ENCODE measurements around the gene FLNB. TPM values are rescaled to one million over a fixed set of nuclear protein-coding genes. Genes with fewer than 3 reads are reported as not detected.
A peak's percentile ranks its signal among the peaks of the same experiment; 100 is the strongest.

FLNB gene
- total and polyA plus RNA-seq, 8 donors = 85.2 to 152 (median 102) TPM

GRCh38 chr3:58155838-58156237 lies 147.6 kb downstream of the FLNB start:
- peaks cover 0 to 13% (median 9%) of the 10 kb centered on the region in 3 donors for H3K4me1 ChIP-seq
- ATAC-seq = no peak
- FAIRE-seq = no peak
- DNase-seq = no peak
- H3K4me3 ChIP-seq = no peak overlapping the region
- intact Hi-C loops (cut with DNase I) = no loop called here
- no peak overlapping the region for H3K27ac ChIP-seq
- H3K27me3 ChIP-seq = no peaks in the 10 kb centered on the region
- 91 to 92% methylated on average over 10 of the region's 10 CpGs for WGBS, 2 donors
- no peak for TF ChIP-seq CTCF (IDR thresholded peaks at IDR 0.05)
- H3K36me3 ChIP-seq = peaks cover 0 to 42% (median 6%) of the 10 kb centered on the region in 3 donors
- no peaks in the 10 kb centered on the region for H3K9me3 ChIP-seq

DNA sequence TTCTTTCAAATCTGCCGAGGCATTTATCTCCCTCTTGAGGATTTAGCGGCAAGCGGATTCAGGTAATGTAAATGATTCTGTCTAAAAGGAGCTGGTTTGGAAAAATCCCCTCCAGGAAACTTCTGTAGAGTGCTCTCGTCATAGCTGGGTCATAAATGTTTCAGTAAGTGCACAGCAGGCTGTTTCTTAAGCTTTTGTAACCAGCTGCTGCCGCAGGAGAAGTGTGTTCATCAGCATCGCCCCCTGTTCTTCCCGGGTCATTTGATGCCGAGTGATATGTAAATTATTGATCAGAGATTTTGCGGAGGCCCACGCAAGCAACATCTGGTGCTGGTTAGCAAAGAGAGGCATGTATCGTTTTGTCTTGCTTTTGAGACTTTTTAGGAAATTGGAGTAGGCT lies 149.5 kb downstream of the FLNB start:
- Histone ChIP-seq H3K9me3 (no peaks in the 10 kb centered on the region), H3K4me1 (peaks cover 12 to 15% (median 14%) of the 10 kb centered on the region in 3 donors), H3K27ac (no peak overlapping the region), H3K36me3 (peaks cover 0 to 33% (median 6%) of the 10 kb centered on the region in 3 donors), H3K27me3 (no peaks in the 10 kb centered on the region), H3K4me3 (no peak overlapping the region)
- ATAC-seq (no peak), DNase-seq (peak in 1 of 6 donors; percentile 9), FAIRE-seq (no peak)
- no peak for TF ChIP-seq CTCF (IDR thresholded peaks at IDR 0.05)
- intact Hi-C loops (cut with DNase I) = no loop called here
- 87 to 89% methylated on average over 11 of the region's 11 CpGs for WGBS, 2 donors

- peaks cover 0 to 24% (median 0%) of the 10 kb centered on the region in 3 donors for H3K36me3 ChIP-seq
- H3K9me3 ChIP-seq = no peaks in the 10 kb centered on the region
- no peak overlapping the region for H3K4me3 ChIP-seq
- H3K4me1 ChIP-seq = peaks cover 20 to 24% (median 21%) of the 10 kb centered on the region in 3 donors
- 86 to 90% methylated on average over 7 of the region's 7 CpGs for WGBS, 2 donors
- ATAC-seq (no peak), DNase-seq (no peak), FAIRE-seq (no peak)
- no peak overlapping the region for H3K27ac ChIP-seq
- intact Hi-C loops (cut with DNase I) = no loop called here
- no peak for TF ChIP-seq CTCF (IDR thresholded peaks at IDR 0.05)
- H3K27me3 ChIP-seq = no peaks in the 10 kb centered on the region
Observed at GRCh38 chr3:58158442-58159153, 150.4 kb downstream of the FLNB start.

DNA sequence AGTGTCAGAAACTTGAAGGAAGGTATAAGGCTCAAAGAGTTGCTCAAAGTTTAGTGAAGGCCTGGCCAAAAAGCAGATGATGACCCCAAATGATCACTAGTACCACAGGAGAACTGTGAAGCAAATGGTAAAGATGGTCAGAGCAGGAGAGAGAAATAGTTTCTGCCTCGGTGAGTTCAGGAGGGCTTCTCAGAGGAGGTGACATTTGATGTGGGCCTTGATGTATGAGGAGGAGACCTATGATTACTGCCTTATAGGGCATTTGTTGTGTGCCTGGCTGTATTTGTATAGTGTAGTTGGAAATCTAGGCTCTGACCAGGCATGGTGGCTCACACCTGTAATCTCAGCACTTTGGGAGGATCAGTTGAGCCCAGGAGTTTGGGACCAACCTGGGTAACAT lies 152.2 kb downstream of the FLNB start:
- H3K27me3 ChIP-seq = no peaks in the 10 kb centered on the region
- no peak for ATAC-seq
- intact Hi-C loops (cut with DNase I) = loop anchor here in 1 of 3 donors (10.0 kb wide), 1 partner anchor 146 kb away; no protein-coding TSS in a partner anchor
- peaks cover 25 to 34% (median 27%) of the 10 kb centered on the region in 3 donors for H3K4me1 ChIP-seq
- TF ChIP-seq CTCF (IDR thresholded peaks at IDR 0.05) = no peak
- no peak for FAIRE-seq
- H3K4me3 ChIP-seq = no peak overlapping the region
- no peak for DNase-seq
- peaks cover 0 to 21% (median 0%) of the 10 kb centered on the region in 3 donors for H3K36me3 ChIP-seq
- H3K9me3 ChIP-seq = no peaks in the 10 kb centered on the region
- no peak overlapping the region for H3K27ac ChIP-seq
- 100% methylated on average over 1 of the region's 1 CpG for WGBS, 2 donors

Measured in pancreas (tissue), 10 donors.